T-helper 1 cell (primary cell): Measurements from ENCODE around the gene MINDY4.

Source experiments
- DNase-seq, 5 donors: peaks; one replicate each; pipeline ENCODE4 v3.0.0-alpha.2; 2012 to 2020

Gene MINDY4

GRCh38 chr7:30920584-30921539, 149.6 kb downstream of the MINDY4 start:
- DNase-seq: peak in 2 of 5 donors; percentile 2 to 7

- DNase-seq: peak in 2 of 5 donors; percentile 2 to 11
Measured at GRCh38 chr7:30921540-30922401, 150.6 kb downstream of the MINDY4 start.

- peak in 2 of 5 donors; percentile 1 to 4 for DNase-seq
Measured at GRCh38 chr7:30922596-30922995, 151.4 kb downstream of the MINDY4 start.

GRCh38 chr7:30923009-30923773, 152.0 kb downstream of the MINDY4 start:
- peak in 2 of 5 donors; percentile 3 to 9 for DNase-seq

- peak in 2 of 5 donors; percentile 2 to 4 for DNase-seq
Measured at GRCh38 chr7:30923774-30924413, 152.7 kb downstream of the MINDY4 start.

GRCh38 chr7:30924624-30925023, 153.4 kb downstream of the MINDY4 start:
- peak in 1 of 5 donors; percentile 1 for DNase-seq

GRCh38 chr7:30925117-30925516, 153.9 kb downstream of the MINDY4 start:
- no peak for DNase-seq

GRCh38 chr7:30925913-30926312, 154.7 kb downstream of the MINDY4 start:
- DNase-seq: peak in 1 of 5 donors; percentile 2

- DNase-seq: no peak
Measured at GRCh38 chr7:30926313-30926712, 155.1 kb downstream of the MINDY4 start.

GRCh38 chr7:30927040-30927439, 155.8 kb downstream of the MINDY4 start:
- no peak for DNase-seq

- DNase-seq: no peak
Measured at GRCh38 chr7:30927559-30927958, 156.3 kb downstream of the MINDY4 start.

GRCh38 chr7:30928254-30928872, 157.1 kb downstream of the MINDY4 start:
- DNase-seq: no peak

- no peak for DNase-seq
Measured at GRCh38 chr7:30929686-30930085, 158.5 kb downstream of the MINDY4 start.

GRCh38 chr7:30930621-30931020, 159.4 kb downstream of the MINDY4 start:
- DNase-seq: no peak

GRCh38 chr7:30931161-30931928, 160.1 kb downstream of the MINDY4 start:
- DNase-seq: no peak

- DNase-seq: no peak
Measured at GRCh38 chr7:30931929-30932540, 160.8 kb downstream of the MINDY4 start.

- no peak for DNase-seq
Measured at GRCh38 chr7:30932562-30932961, 161.3 kb downstream of the MINDY4 start.

- DNase-seq: peak in 1 of 5 donors; percentile 8
Measured at GRCh38 chr7:30933124-30933974, 162.1 kb downstream of the MINDY4 start.

- DNase-seq: no peak
Measured at GRCh38 chr7:30934225-30934624, 163.0 kb downstream of the MINDY4 start.
